Breast epithelium (tissue), 4 donors: Measurements from ENCODE around the gene PSD4. TPM values are rescaled to one million over a fixed set of nuclear protein-coding genes. Genes with fewer than 3 reads are reported as not detected.
A peak's percentile ranks its signal among the peaks of the same experiment; 100 is the strongest.

Source experiments
- DNase-seq, 2 donors: peaks; one replicate each; pipeline ENCODE4 v3.0.0-alpha.2; 2019; ENCODE audit warnings: low spot score in 2 of 2
- H3K27ac ChIP-seq, 2 donors: fragments of 200-600 bp; sonication (generic) in 1 of 2; one replicate each; pipeline ENCODE4 v1.5.1; 2016 to 2019; ENCODE audit warnings: mild to moderate bottlenecking in 1 of 2
- H3K27me3 ChIP-seq, 2 donors: fragments of 200-600 bp; sonication (generic) in 1 of 2; one replicate each; pipeline versions ENCODE4 v1.5.1 to v1.6.0; 2017 to 2019; ENCODE audit warnings: control low read depth in 1 of 2, mild to moderate bottlenecking in 1 of 2
- H3K36me3 ChIP-seq: fragments of 200-600 bp; one replicate; pipeline ENCODE4 v1.5.1; 2019
- H3K4me1 ChIP-seq, 2 donors: fragments of 200-600 bp; sonication (generic); one replicate each; pipeline ENCODE4 v1.5.1; 2016 to 2019; ENCODE audit warnings: control low read depth in 1 of 2
- H3K4me3 ChIP-seq, 3 donors: fragments of 200-600 bp; sonication (generic); 1 replicate in 2 of 3; 2 replicates in 1 of 3; pipeline ENCODE4 v1.5.1; 2016 to 2019; ENCODE audit warnings: mild to moderate bottlenecking in 3 of 3, moderate library complexity in 2 of 3
- H3K9me3 ChIP-seq, 2 donors: fragments of 200-600 bp; sonication (generic) in 1 of 2; one replicate each; pipeline ENCODE4 v1.5.1; 2016 to 2019; ENCODE audit warnings: control low read depth in 1 of 2
- CTCF ChIP-seq, 3 donors: fragments of 450-650 bp; IDR thresholded peaks; one replicate each; pipeline ENCODE4 v1.5.1; 2016 to 2017; ENCODE audit warnings: antibody characterized with exemption in 3 of 3, mild to moderate bottlenecking in 3 of 3, moderate library complexity in 3 of 3
- POLR2A ChIP-seq: fragments of 450-650 bp; IDR thresholded peaks from one replicate; pipeline ENCODE4 v1.6.1; 2016; ENCODE audit warnings: antibody characterized with exemption, mild to moderate bottlenecking, moderate library complexity
- POLR2AphosphoS5 ChIP-seq, 3 donors: sonication (generic); formaldehyde crosslinking; IDR thresholded peaks; one replicate each; pipeline ENCODE4 v1.6.1; 2017; ENCODE audit warnings: antibody characterized with exemption in 3 of 3
- intact Hi-C: fragments of 100-400 bp; cut with DNase I; formaldehyde crosslinking; loops from one replicate; pipeline ENCODE4 v1.15.1; 2023; ENCODE audit warnings: low total_unique reads
- total RNA-seq, 3 donors: library from RNA; depleted of rRNA; stranded (reverse); fragments of >200 nt; gene quantifications; one replicate each; pipeline ENCODE4 v1.1.0, GENCODE V29; 2016

The PSD4 gene
- total RNA-seq, 3 donors from 2014 or later, result 4.3 to 61.2 (median 40.3) TPM

DNA sequence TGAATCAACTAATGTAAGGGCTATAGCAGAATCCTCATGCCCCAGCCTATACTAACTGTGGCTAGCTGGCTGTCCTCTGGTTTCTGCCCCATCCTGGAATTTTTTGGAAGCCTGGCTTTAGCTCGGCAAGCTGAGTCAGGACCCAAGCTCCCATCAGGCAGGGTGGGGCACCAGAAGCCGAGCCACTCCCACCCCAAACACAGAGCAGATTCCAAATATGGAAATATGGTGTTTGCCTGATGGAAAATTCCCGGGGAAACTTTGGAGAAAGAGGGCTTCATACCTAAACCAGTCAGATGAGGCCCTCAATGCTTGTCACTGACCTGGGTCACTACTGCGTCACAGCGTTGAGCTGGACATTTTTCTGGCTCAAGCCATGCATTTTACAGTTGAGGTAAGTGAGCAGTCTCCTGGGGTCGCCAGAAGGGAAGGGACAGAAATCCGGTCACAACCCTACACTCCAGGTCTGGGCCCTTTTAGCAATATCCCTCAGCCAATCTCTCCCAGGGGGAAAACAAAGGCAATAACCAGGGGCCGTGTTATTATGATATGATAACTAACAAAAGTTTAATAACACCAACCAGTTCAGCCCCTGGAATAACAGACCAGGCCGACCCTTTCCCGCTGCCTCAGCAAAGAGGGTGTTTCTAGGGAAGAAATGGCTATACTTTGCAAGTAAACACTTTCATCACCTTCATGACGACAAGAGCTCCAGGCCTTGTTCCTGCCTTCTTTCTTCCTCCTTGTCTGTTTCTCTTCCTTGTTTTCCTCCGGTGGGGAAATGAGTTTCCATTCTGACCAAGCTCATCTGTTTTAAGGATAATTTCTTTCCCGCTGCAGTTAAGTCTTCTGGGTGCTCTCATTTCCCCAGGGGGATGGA lies 37.7 kb downstream of the PSD4 start:
- Histone ChIP-seq H3K9me3 (no peaks in the 10 kb centered on the region), H3K4me1 (no peaks in the 10 kb centered on the region), H3K27me3 (no peaks in the 10 kb centered on the region), H3K4me3 (no peak overlapping the region), H3K27ac (peak overlapping the region; percentile 52 to 56), H3K36me3 (no peaks in the 10 kb centered on the region)
- TF ChIP-seq POLR2AphosphoS5 (IDR thresholded peaks at IDR 0.05) (no peak), CTCF (IDR thresholded peaks at IDR 0.05) (no peak), POLR2A (no peak)
- intact Hi-C loops, result no loop called here
- DNase-seq, result no peak

DNA sequence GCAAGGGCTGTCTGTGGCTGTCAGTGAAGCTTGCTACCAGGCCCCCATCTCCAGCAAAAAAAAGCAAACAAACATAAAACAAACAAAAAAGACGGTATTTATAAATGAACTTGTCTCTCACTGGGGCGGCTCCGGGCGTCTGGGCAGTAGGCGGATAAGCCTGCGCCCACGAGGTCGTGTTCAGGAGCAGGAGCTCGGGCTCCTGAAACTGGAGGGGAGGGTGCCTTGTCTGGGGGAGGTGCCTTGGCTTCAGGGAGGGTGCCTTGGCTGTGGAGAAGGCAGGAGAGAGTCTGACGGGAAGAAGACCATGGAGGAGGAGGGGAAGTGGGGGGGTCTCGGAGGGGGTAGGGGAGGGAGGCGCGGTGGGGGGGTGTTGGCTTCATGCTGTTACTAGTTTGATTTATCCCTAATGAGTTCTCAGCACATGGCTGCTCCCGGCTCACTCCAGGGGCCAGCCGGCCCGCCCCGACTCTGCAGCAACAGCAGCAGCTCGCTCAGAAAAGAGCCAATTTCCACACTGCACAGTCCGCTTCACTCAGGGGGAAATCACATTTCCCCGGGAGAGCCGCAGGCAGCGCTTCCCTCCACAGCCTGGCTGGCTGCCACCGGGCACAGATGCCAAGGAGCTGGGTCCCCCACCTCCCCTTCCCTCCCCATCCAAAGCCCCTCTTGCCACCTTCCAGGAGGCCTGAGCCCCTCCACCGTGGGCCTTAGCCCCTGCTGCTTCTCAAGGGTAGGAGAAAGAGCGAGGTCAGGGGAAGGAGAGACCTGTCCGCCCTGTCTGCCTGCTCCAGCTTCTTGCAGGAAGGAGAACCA lies 38.7 kb downstream of the PSD4 start:
- intact Hi-C loops, result no loop called here
- Histone ChIP-seq H3K36me3 (no peaks in the 10 kb centered on the region), H3K27ac (peak overlapping the region; percentile 52 to 56), H3K4me1 (peaks cover 0 to 3% of the 10 kb centered on the region in 2 donors), H3K4me3 (peak overlapping the region in 1 of 3 donors; percentile 44), H3K27me3 (no peaks in the 10 kb centered on the region), H3K9me3 (no peaks in the 10 kb centered on the region)
- TF ChIP-seq CTCF (IDR thresholded peaks at IDR 0.05) (no peak), POLR2A (no peak), POLR2AphosphoS5 (IDR thresholded peaks at IDR 0.05) (no peak)
- DNase-seq, result no peak

GRCh38 chr2:113213061-113213930 lies 39.5 kb downstream of the PSD4 start:
- no peak overlapping the region for H3K4me3 ChIP-seq
- TF ChIP-seq POLR2AphosphoS5 (IDR thresholded peaks at IDR 0.05) (no peak), CTCF (IDR thresholded peaks at IDR 0.05) (no peak), POLR2A (no peak)
- intact Hi-C loops, result no loop called here

GRCh38 chr2:113214141-113214540 lies 40.4 kb downstream of the PSD4 start:
- Histone ChIP-seq H3K27me3 (no peaks in the 10 kb centered on the region), H3K36me3 (no peaks in the 10 kb centered on the region), H3K4me1 (peaks cover 3 to 9% of the 10 kb centered on the region in 2 donors), H3K9me3 (no peaks in the 10 kb centered on the region), H3K4me3 (no peak overlapping the region), H3K27ac (no peak overlapping the region)
- no peak for TF ChIP-seq POLR2A
- no peak for TF ChIP-seq POLR2AphosphoS5 (IDR thresholded peaks at IDR 0.05)
- no peak for DNase-seq
- intact Hi-C loops, result no loop called here

More at GRCh38 chr2:113213061-113213930, 39.5 kb downstream of the PSD4 start:
- no peaks in the 10 kb centered on the region for H3K36me3 ChIP-seq
- peaks cover 0 to 9% of the 10 kb centered on the region in 2 donors for H3K4me1 ChIP-seq
- DNase-seq, result no peak
- H3K27me3 ChIP-seq, result no peaks in the 10 kb centered on the region
- H3K27ac ChIP-seq, result no peak overlapping the region
- no peaks in the 10 kb centered on the region for H3K9me3 ChIP-seq

GRCh38 chr2:113215056-113215455 lies 41.3 kb downstream of the PSD4 start:
- no peak overlapping the region for H3K27ac ChIP-seq
- DNase-seq, result no peak
- H3K9me3 ChIP-seq, result no peaks in the 10 kb centered on the region
- no peaks in the 10 kb centered on the region for H3K27me3 ChIP-seq
- peaks cover 3 to 9% of the 10 kb centered on the region in 2 donors for H3K4me1 ChIP-seq
- no peak for TF ChIP-seq CTCF (IDR thresholded peaks at IDR 0.05)
- TF ChIP-seq POLR2AphosphoS5 (IDR thresholded peaks at IDR 0.05), result no peak
- no peak for TF ChIP-seq POLR2A
- H3K36me3 ChIP-seq, result no peaks in the 10 kb centered on the region
- intact Hi-C loops, result no loop called here
- H3K4me3 ChIP-seq, result no peak overlapping the region
